ENCODE measurements around the gene ZNF879.

GRCh38 chr5:178983728-178984127 lies 39.9 kb upstream of the ZNF879 start:
- TF ChIP-seq ZNF274 (IDR thresholded peaks at IDR 0.05; ENCODE audit: low read depth, low read length) (no peak), YY1 (IDR thresholded peaks at IDR 0.05; ENCODE audit: insufficient read depth, insufficient read length) (no peak)
